NK-92 (cell line): ENCODE data around the gene NUB1.

Experiments
- DNase-seq: peaks from one replicate; lab custom pipeline; 2025; ENCODE audit not compliant: unreplicated experiment; lab: John Stamatoyannopoulos, UW

NUB1 gene

GRCh38 chr7:151376218-151376902 lies 34.7 kb downstream of the NUB1 start:
- DNase-seq: no peak

GRCh38 chr7:151377406-151377805 lies 35.8 kb downstream of the NUB1 start:
- DNase-seq: no peak

DNA sequence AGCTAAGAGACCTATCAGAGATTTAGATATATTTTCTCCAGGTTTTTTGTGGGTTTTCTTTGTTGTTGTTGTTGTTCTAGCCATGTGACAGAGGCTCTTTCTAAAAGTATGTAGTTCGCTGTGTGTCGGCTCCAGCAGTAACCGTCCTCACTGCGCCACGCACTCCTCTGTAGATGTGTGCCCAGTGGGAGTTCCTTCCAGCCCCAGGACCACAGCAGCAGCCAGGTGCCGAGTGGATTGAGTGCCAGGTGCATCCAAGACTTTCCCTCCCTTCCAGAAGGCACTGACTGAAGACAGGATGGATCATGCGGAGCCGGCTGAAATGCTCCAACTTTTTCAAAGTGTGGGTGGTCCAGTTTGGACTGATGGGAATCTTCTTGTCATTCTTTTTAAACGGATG lies 36.4 kb downstream of the NUB1 start:
- no peak for DNase-seq

- DNase-seq: no peak
Measured at GRCh38 chr7:151378496-151379192, 37.0 kb downstream of the NUB1 start.

GRCh38 chr7:151379193-151379520 lies 37.5 kb downstream of the NUB1 start:
- DNase-seq: no peak

DNA sequence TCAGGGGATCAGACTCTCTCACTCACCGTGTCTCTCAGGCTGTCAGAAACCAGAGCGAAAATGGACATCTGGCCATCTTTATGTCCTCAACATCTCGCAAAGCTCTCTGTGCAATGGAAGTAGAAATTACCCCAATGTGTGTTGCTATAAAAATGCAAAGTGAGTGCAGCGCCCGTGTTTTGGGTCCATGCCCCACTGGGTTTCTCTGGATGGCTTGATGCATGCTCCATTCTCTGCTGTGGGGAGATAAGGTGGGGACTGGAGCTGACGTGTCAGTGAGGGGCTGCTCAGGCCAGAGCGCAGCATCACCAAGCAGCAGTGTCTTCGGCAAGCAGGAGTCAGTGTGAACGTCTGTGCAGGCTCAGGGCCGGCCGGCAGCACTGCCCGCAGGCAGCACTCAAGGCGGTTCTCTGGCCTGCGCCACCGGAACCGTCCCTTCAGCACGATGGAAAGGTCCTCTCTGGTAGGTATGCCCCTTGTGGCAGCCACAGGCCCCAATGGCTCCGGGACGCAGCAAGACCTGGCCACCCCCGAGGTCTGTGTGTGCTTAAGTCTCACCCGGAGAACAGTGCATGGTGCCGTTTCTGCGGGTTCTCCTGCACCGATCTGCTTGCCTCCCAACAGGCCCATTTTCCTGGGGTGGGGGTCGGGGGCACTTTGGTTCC lies 38.1 kb downstream of the NUB1 start:
- no peak for DNase-seq

GRCh38 chr7:151380199-151381097 lies 38.8 kb downstream of the NUB1 start:
- no peak for DNase-seq

DNA sequence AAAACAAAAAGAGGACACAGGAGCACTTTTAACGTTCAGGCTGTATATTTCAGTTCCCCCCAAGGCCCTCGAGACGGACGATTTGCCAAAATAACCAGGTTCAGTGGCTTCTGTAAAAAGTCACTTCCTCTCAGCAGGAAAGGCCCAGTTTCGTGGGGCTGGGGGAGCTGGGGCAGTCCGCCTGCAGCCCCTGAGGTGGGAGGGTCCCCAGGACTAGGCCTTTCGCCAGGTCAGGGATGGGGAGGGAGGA lies 39.4 kb downstream of the NUB1 start:
- no peak for DNase-seq

- DNase-seq: no peak
Measured at GRCh38 chr7:151381348-151382078, 39.9 kb downstream of the NUB1 start.

DNA sequence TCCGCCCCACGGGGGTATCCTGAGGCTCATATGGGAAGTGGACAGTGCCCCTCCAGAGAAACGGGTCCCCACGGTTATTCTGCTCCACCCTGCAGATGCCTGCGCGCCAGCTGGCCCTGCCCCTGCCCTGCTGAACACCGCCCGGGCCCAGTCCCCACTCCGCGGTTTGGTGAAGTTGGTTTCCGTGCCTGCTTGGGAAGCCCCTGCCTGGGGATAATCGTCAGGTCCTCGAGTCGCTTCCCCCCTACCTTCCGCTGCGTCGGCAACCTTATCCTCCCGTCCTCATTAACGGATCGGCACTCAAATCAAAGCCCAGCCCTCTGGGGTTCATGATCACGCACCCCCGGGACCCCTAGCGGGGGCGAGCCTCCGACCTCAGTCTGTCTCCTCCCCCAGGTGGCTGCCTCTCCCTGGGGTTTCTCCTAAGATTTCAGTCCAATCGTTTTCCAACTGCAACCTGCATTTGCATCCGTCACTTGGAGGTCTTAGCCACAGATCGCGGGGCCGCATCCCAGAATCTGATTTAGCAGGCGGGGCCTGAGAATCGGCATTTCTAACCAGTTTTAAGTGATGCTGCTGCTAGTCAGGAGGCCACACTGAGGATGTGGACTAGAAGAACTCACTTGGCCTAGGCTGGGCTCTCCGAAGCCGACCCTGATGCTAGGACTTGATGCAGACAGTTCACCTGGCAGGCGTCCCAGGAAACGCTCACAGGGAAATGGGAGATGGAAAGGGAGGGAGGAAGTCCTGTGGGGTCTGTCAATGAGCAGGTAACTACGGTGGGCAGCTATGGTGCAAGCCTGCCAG lies 40.7 kb downstream of the NUB1 start:
- no peak for DNase-seq

- no peak for DNase-seq
Measured at GRCh38 chr7:151383638-151384351, 42.2 kb downstream of the NUB1 start.

- DNase-seq: no peak
Measured at GRCh38 chr7:151384352-151384697, 42.7 kb downstream of the NUB1 start.

DNA sequence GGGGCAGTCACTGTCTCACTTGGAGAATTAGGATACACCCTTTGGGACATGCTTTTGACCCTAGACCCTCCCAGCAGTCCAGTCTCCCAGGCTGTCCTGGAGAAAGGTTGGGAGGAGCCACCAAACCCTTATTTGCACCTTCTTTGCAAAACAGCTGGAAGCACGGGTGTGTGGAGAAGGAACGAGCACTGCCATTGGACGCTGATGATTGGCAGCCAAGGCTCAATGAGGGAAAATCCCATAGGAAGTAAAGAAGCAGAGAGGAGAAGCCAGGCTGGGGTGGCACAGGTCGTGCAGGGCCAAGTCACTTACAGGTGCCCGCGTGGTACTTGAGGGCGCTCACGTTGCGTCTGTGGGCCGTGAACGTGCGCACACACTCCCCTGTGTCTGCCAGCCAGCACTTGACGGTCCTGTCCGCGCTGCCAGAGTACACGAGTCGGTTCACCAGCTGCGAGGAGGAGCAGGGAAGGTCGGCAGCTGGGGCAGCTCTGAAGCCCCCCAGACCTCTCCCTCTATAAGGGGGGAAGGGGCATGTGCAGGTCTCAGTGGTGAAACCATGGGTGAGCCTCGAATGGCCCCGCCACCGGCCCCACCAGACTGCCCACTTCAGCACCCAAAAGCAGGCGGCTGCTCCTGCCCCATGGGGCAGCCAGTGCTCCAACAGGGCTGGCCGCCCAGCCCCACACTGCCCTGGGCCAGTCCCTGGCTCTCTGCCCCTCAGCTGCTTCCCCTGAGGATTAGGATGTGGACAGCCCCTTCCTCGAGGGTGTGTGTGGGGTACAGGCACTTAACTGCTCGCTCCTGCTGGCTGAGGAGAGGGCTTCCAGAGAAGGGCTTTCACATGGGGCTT lies 43.4 kb downstream of the NUB1 start:
- DNase-seq: no peak

- no peak for DNase-seq
Measured at GRCh38 chr7:151385626-151386300, 44.2 kb downstream of the NUB1 start.

DNA sequence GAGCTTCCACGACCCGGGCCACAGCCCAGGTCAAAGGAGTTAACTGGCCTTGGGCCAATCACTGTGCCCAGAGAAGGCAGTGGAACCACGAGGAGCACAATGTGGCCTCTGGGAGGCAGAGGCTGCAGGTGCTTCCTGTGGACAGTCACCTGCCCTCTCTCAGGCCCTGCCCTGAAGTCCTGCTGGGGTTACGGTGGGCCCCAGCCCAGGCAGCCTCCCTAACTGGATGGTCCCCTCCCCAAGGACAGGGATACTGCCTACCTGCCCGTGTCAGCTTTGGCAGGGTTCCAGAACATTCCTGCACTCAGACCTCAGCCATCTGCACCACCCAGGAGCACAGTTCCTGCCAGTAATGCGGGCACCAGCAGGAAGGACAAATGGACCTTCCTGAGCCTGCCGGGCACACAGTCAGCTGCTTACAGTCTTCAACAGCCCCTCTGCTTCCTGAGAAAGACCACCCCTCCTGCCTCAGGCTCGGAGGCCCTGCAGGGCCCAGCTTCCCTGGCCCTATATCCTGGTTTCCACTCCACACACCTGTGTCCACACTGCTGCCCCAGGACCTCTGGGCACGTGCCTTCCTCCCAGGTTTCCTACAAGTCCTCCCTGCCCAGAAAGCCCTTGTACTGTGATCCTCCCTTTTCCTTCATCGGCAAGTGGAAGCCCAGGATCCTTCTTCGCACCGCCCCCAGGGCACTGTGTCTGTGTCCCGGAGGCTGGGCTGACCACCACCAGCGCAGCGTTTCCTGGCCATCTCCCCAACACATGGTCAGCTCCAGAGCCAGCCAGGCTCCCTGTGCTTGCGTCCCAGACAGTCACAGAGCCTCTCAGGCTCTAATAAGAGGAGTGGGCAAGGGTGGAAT lies 44.9 kb downstream of the NUB1 start:
- no peak for DNase-seq

DNA sequence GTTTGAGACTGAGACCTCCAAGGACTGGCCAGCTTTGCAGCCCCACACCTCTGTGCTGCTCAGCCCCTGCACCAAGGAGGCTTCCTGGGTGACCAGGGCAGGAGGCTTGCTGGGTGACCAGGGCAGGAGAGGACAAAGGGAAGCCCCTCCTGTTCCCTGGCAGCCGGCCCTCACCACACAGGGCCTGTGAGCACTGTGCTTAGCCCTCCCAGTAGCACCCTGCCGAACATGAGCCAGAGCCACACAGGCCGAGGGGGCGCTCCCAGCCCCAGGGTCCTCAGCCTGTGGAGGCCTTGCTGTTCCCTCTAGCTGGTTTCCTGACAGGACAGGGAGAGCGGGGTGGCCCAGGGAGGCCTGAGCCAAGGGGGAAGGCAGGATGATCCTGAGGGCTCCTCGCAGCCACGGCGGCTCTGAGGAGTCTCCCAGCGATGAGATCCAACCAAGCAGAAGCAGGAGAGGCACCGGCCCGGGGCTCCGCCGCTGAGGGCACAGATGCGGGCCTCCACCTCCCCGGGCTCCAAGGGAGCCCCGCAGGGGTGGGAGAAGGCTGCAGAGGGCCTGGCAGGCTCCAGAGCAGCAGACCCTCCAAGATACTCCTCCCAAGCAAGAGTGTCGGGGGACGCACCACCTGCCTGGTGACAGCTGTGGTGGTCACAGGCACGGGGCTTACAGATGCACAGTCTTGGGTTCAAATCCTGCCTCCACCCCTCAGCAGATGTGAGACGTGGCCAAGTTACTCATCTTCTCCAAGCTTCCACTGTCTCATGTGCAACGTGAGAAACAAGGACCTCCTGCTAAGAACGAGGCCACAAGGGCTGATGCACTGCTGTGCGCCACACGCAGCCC lies 45.8 kb downstream of the NUB1 start:
- no peak for DNase-seq

DNA sequence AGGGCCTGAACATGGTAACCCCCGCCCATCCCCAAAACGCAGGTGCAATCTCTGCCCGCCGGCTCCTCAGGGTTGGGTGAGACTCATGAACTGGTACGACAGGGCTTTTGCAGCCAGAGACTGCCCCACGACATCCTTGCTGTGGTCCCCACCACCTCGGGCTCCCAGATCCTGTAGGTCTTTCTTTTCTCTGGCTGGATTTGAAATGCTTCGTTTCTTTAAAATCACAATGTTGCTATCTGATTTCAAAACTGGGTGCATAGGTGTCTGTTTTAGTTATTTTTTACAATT lies 46.3 kb downstream of the NUB1 start:
- no peak for DNase-seq
